Breast epithelium (tissue), 4 donors: ENCODE data around the gene AKAP8. TPM values are rescaled to one million over a fixed set of nuclear protein-coding genes. Genes with fewer than 3 reads are reported as not detected.
"Not testable (repeated sequence)": the region's sequence is repeated elsewhere in the genome, so short reads cannot be mapped to it uniquely, and the experiment has no call there.

ENCODE experiments used
- DNase-seq, 2 donors: peaks; one replicate each; pipeline ENCODE4 v3.0.0-alpha.2; 2019; ENCODE audit warnings: low spot score in 2 of 2
- H3K27ac ChIP-seq, 2 donors: fragments of 200-600 bp; sonication (generic) in 1 of 2; one replicate each; pipeline ENCODE4 v1.5.1; 2016 to 2019; ENCODE audit warnings: mild to moderate bottlenecking in 1 of 2
- H3K27me3 ChIP-seq, 2 donors: fragments of 200-600 bp; sonication (generic) in 1 of 2; one replicate each; pipeline versions ENCODE4 v1.5.1 to v1.6.0; 2017 to 2019; ENCODE audit warnings: control low read depth in 1 of 2, mild to moderate bottlenecking in 1 of 2
- H3K36me3 ChIP-seq: fragments of 200-600 bp; one replicate; pipeline ENCODE4 v1.5.1; 2019
- H3K4me1 ChIP-seq, 2 donors: fragments of 200-600 bp; sonication (generic); one replicate each; pipeline ENCODE4 v1.5.1; 2016 to 2019; ENCODE audit warnings: control low read depth in 1 of 2
- H3K4me3 ChIP-seq, 3 donors: fragments of 200-600 bp; sonication (generic); 1 replicate in 2 of 3; 2 replicates in 1 of 3; pipeline ENCODE4 v1.5.1; 2016 to 2019; ENCODE audit warnings: mild to moderate bottlenecking in 3 of 3, moderate library complexity in 2 of 3
- H3K9me3 ChIP-seq, 2 donors: fragments of 200-600 bp; sonication (generic) in 1 of 2; one replicate each; pipeline ENCODE4 v1.5.1; 2016 to 2019; ENCODE audit warnings: control low read depth in 1 of 2
- CTCF ChIP-seq, 3 donors: fragments of 450-650 bp; IDR thresholded peaks; one replicate each; pipeline ENCODE4 v1.5.1; 2016 to 2017; ENCODE audit warnings: antibody characterized with exemption in 3 of 3, mild to moderate bottlenecking in 3 of 3, moderate library complexity in 3 of 3
- POLR2A ChIP-seq: fragments of 450-650 bp; IDR thresholded peaks from one replicate; pipeline ENCODE4 v1.6.1; 2016; ENCODE audit warnings: antibody characterized with exemption, mild to moderate bottlenecking, moderate library complexity
- POLR2AphosphoS5 ChIP-seq, 3 donors: sonication (generic); formaldehyde crosslinking; IDR thresholded peaks; one replicate each; pipeline ENCODE4 v1.6.1; 2017; ENCODE audit warnings: antibody characterized with exemption in 3 of 3
- intact Hi-C: fragments of 100-400 bp; cut with DNase I; formaldehyde crosslinking; loops from one replicate; pipeline ENCODE4 v1.15.1; 2023; ENCODE audit warnings: low total_unique reads
- total RNA-seq, 3 donors: library from RNA; depleted of rRNA; stranded (reverse); fragments of >200 nt; gene quantifications; one replicate each; pipeline ENCODE4 v1.1.0, GENCODE V29; 2016

AKAP8 gene
- total RNA-seq, 3 donors from 2014 or later, result 23.2 to 40.7 (median 33.4) TPM

- Histone ChIP-seq H3K27ac (peak overlapping the region; percentile 82 to 90), H3K4me1 (peaks cover 0 to 14% of the 10 kb centered on the region in 2 donors), H3K9me3 (no peaks in the 10 kb centered on the region), H3K4me3 (peak overlapping the region; percentile 71 to 100 (median 92)), H3K27me3 (no peaks in the 10 kb centered on the region), H3K36me3 (peaks cover under 1% of the 10 kb centered on the region)
- no peak for TF ChIP-seq POLR2A
- no peak for TF ChIP-seq POLR2AphosphoS5 (IDR thresholded peaks at IDR 0.05)
- DNase-seq, result no peak
- intact Hi-C loops, result no loop called here
Observed at GRCh38 chr19:15418231-15418578, 38.6 kb upstream of the AKAP8 start.

DNA sequence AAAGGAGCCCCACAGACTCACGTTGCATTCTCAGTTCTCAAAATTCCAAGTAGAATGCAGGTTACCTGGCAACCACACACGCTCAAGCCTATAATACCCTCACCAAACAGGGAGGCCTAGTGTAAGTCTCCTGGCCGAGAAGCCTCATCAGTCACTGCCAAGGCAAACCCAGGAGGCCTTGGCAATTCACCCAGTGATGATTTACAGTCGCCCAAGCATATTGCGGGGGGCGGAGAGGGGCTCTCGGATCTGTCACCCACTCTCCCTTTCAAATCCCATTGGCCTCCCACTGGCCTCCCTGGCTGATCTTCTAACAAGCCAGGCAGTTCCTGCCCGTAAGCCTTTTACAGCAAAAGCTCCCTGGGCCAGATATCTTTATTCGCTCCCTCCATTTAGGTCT lies 38.1 kb upstream of the AKAP8 start:
- Histone ChIP-seq H3K27ac (peak overlapping the region; percentile 82 to 90), H3K27me3 (no peaks in the 10 kb centered on the region), H3K4me3 (peak overlapping the region; percentile 71 to 100 (median 92)), H3K4me1 (peaks cover 0 to 17% of the 10 kb centered on the region in 2 donors), H3K9me3 (no peaks in the 10 kb centered on the region), H3K36me3 (no peaks in the 10 kb centered on the region)
- intact Hi-C loops, result no loop called here
- no peak for TF ChIP-seq POLR2AphosphoS5 (IDR thresholded peaks at IDR 0.05)
- TF ChIP-seq CTCF (IDR thresholded peaks at IDR 0.05), result no peak
- no peak for TF ChIP-seq POLR2A
- no peak for DNase-seq

DNA sequence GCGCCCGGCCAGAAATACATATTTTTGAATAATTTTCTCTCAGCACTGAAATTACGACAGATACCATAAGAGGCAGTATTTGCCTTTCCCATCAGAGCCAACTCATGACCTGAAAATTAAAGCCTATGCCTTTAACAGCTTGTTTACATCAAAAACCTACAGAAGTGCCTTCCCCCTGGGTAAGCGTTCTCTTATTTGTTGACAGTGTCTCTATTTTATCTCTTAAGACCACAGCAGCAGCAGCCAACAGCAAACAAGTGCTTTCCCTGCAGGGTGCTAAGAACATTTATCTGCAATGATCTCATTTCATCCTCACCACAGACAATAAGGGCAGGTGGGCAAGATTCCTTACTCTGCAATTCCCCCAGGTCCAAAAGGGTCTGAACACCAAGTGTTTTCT lies 33.2 kb upstream of the AKAP8 start:
- no peak overlapping the region for H3K27ac ChIP-seq
- no peaks in the 10 kb centered on the region for H3K27me3 ChIP-seq
- no peak for TF ChIP-seq CTCF (IDR thresholded peaks at IDR 0.05)
- H3K4me3 ChIP-seq, result no peak overlapping the region
- H3K9me3 ChIP-seq, result no peaks in the 10 kb centered on the region
- no peak for DNase-seq
- intact Hi-C loops, result no loop called here
- peaks cover 0 to 21% of the 10 kb centered on the region in 2 donors for H3K4me1 ChIP-seq
- H3K36me3 ChIP-seq, result no peaks in the 10 kb centered on the region

- intact Hi-C loops, H3K27ac ChIP-seq, H3K4me3 ChIP-seq, DNase-seq, H3K4me1 ChIP-seq, H3K9me3 ChIP-seq, H3K27me3 ChIP-seq, H3K36me3 ChIP-seq: not testable (repeated sequence)
Observed at GRCh38 chr19:15411351-15411750, 31.8 kb upstream of the AKAP8 start.

- no peak for TF ChIP-seq POLR2AphosphoS5 (IDR thresholded peaks at IDR 0.05)
- TF ChIP-seq CTCF (IDR thresholded peaks at IDR 0.05), result no peak
- TF ChIP-seq POLR2A, result no peak
- Histone ChIP-seq H3K27me3 (no peaks in the 10 kb centered on the region), H3K27ac (no peak overlapping the region), H3K36me3 (peaks cover 3% of the 10 kb centered on the region), H3K4me3 (no peak overlapping the region), H3K9me3 (no peaks in the 10 kb centered on the region), H3K4me1 (no peaks in the 10 kb centered on the region)
- DNase-seq, result no peak
- intact Hi-C loops, result no loop called here
Observed at GRCh38 chr19:15404780-15405211, 25.2 kb upstream of the AKAP8 start.

DNA sequence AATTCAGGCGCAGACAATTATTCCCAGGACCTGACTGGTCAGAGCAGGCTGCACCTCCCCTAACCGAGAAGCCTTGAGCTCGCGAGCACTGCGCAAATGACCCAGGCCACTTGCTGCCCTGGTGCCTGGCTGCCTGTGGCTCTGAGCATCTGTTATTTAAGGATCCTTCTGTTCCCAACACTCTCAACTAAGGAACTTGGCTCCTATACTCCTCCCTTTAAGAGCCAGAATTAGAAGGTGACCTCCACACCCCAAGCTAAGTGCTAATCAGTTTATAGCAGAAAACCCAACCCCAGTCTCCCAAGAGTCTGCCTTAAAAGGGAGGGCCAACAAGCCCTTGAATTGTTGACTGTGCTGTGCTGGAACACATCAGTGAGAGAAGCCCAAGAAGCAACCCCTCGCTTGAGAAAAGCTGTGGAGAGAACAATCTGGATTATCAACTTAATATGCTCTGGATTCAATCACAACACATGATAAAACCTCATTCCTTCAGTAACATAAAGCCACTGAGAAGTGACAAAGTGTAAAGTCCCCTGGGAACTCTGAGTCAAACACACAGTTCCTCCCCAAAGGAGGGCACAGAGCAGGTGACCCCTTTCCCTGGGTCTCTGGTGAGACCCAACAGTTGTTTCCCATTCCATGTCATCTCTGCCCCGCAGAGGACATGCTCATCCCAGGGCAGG lies 24.7 kb upstream of the AKAP8 start:
- intact Hi-C loops, result no loop called here
- no peak for DNase-seq
- Histone ChIP-seq H3K36me3 (peaks cover 3% of the 10 kb centered on the region), H3K9me3 (no peaks in the 10 kb centered on the region), H3K4me1 (no peaks in the 10 kb centered on the region), H3K27ac (peak overlapping the region in 1 of 2 donors; percentile 43), H3K27me3 (no peaks in the 10 kb centered on the region), H3K4me3 (no peak overlapping the region)
- TF ChIP-seq CTCF (IDR thresholded peaks at IDR 0.05) (no peak), POLR2A (no peak), POLR2AphosphoS5 (IDR thresholded peaks at IDR 0.05) (no peak)
